GM10847 (cell line): ENCODE results near the gene PAQR8.

Source experiments
- POLR2A ChIP-seq: IDR thresholded peaks from 2 replicates; pipeline ENCODE4 v1.6.1; 2011; ENCODE audit not compliant: insufficient read length; ENCODE audit errors: extremely low read depth

The PAQR8 gene

GRCh38 chr6:52336919-52337561, 24.9 kb upstream of the PAQR8 start:
- TF ChIP-seq POLR2A: no peak

- no peak for TF ChIP-seq POLR2A
These were observed 24.2 kb upstream of the PAQR8 start for GRCh38 chr6:52337633-52338290.

GRCh38 chr6:52340603-52340880, 21.4 kb upstream of the PAQR8 start:
- TF ChIP-seq POLR2A: no peak

DNA sequence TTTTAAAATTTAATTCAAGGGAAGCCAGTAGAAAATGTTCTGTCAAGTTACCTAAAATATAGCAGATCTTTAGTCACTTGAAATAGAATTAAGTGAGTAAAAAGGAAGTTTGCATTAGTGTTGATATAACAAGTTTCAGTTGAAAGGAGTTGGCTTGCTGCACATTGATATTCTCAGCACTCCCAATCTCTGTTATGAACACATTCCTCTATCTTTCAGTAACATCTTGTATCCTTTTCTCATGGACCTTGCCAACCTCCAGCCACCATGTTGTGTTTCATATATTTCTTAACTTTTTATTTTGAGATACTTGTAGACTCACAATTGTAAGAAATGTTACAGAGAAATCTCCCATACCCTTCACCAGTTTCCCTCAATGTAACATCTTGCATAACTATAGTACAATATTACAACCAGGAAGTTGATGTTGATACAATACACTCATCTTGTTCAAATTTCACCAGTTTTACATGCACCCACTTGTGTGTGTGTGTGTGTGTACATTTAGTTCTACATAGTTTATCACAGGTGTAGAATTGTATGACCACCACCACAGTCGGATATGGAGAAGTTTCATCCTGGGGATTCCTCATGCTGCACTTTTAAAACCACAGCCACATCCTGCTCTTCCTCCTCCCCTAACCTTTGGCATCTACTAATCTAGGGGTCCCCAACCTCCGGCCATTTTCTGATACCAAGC, 20.2 kb upstream of the PAQR8 start:
- TF ChIP-seq POLR2A: no peak

GRCh38 chr6:52345311-52345710, 16.6 kb upstream of the PAQR8 start:
- no peak for TF ChIP-seq POLR2A

DNA sequence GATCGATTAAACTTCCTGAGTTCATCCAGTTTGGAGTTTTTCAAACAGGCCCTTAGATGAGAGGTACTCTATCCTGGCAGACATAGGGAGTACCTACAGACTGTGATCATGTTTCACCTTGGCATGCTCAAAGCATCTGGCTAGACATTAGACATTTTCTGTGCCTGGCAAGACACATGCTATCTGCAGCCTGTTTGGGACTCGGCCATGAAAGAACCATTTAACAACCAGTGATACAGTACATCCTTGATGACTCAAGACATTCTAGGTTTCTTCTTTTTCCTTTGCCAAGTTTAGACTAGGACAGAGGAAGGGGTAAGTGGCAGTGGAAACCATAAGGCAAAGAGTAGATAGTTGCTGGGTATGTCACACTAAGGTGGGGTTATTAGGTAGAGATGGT, 15.4 kb upstream of the PAQR8 start:
- TF ChIP-seq POLR2A: no peak

DNA sequence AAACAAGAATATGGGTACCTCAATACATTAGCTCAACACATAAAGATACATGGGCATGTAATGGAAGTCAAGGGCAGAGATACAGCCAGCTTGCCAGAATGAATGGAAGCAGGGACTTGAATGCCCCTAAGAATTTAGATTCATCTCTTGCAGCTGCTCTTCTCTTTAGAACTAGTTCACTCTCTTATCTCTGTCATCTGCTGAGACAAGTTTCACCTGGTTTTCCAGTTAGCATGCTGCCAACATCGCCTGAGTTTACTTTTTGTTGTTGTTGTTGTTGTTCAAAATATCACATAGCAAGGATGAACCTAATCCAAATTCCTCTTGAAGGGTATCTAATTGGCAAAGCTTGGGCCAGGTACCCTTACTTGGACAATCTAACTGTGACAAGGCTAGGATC, 14.1 kb upstream of the PAQR8 start:
- no peak for TF ChIP-seq POLR2A

GRCh38 chr6:52351879-52352238, 10.1 kb upstream of the PAQR8 start:
- no peak for TF ChIP-seq POLR2A

GRCh38 chr6:52352239-52353018, 9.5 kb upstream of the PAQR8 start:
- no peak for TF ChIP-seq POLR2A

DNA sequence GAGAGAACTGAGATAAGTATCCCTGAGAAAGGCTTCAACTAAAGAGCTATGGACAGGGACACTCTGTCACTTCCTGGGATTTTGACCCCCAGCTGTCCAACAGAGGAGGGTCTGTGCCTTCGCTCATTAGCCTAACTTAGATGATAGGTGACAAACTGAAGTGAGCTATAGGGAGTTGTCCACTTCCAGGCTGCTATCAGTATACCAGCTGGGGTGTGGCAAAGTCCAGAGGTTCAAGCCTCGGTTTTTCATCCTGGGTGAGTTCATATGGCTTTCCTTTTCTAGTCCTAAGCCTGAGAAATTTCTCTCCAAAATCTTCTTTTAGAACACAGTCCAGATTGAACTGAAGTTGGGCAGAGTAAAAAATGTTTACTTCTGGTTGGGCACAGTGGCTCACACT, 5.9 kb upstream of the PAQR8 start:
- no peak for TF ChIP-seq POLR2A

- TF ChIP-seq POLR2A: no peak
These were observed 2.5 kb upstream of the PAQR8 start for GRCh38 chr6:52359403-52359802.

GRCh38 chr6:52360028-52360427, 1.9 kb upstream of the PAQR8 start:
- TF ChIP-seq POLR2A: no peak

- no peak for TF ChIP-seq POLR2A
These were observed 1.1 kb upstream of the PAQR8 start for GRCh38 chr6:52360601-52361413.

- no peak for TF ChIP-seq POLR2A
These were observed 472 bp upstream of the PAQR8 start for GRCh38 chr6:52361414-52361944.
